Astrocyte (in vitro differentiated cells and primary cell): ENCODE results near the gene LRRK1.

Experiments used
- EZH2 ChIP-seq: IDR thresholded peaks from 2 replicates; pipeline ENCODE4 v1.6.1; 2012; ENCODE audit warnings: mild to moderate bottlenecking, low read length, inconsistent platforms; ENCODE audit not compliant: insufficient read depth
- TF ChIP-seq, protein P1 (sequence below): IDR thresholded peaks from 2 replicates; pipeline ENCODE4 v1.5.1; 2011; ENCODE audit warnings: low read depth, mild to moderate bottlenecking, inconsistent platforms, low read length, moderate library complexity; ENCODE audit not compliant: insufficient read depth

DNA sequence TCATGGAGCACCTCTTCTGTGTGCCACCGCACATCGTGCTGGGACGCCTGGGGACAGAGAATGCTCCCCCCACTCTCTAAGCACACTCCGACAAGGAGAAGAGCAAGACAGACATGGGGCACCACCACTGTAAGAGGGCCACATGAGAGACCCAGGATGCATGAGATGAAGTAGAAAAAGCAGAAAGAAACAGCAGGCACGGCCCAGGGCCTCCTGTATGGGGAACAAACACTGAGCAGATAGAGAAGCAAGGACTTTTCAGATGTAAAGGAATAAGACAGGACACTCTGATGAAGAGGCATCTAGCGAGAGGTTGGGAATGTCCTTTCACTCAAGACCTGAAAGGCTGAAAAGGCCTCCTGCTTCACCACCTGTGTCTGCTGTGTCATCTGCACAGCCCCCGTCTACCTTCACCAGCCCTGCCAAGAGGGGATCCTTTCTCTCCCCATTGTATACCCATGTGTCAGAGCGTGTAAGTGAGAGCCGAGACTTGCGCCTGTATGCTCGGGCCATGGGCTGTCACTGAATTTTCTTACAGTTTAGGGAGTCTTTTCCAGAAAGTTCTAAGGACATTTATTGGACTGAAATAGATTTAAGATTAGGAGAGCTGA lies 125.6 kb downstream of the LRRK1 start:
- TF ChIP-seq, protein P1, sequence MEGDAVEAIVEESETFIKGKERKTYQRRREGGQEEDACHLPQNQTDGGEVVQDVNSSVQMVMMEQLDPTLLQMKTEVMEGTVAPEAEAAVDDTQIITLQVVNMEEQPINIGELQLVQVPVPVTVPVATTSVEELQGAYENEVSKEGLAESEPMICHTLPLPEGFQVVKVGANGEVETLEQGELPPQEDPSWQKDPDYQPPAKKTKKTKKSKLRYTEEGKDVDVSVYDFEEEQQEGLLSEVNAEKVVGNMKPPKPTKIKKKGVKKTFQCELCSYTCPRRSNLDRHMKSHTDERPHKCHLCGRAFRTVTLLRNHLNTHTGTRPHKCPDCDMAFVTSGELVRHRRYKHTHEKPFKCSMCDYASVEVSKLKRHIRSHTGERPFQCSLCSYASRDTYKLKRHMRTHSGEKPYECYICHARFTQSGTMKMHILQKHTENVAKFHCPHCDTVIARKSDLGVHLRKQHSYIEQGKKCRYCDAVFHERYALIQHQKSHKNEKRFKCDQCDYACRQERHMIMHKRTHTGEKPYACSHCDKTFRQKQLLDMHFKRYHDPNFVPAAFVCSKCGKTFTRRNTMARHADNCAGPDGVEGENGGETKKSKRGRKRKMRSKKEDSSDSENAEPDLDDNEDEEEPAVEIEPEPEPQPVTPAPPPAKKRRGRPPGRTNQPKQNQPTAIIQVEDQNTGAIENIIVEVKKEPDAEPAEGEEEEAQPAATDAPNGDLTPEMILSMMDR: no peak
- no peak for TF ChIP-seq EZH2
